Medulla oblongata (tissue), 1 donor: Measurements from ENCODE around the gene SCAPER.
"Not testable (repeated sequence)": the region's sequence is repeated elsewhere in the genome, so short reads cannot be mapped to it uniquely, and the experiment has no call there.

Experiments used
- DNase-seq: peaks from one replicate; pipeline ENCODE4 v3.0.0-alpha.2; 2015; ENCODE audit errors: extremely low spot score

Gene SCAPER

GRCh38 chr15:76501726-76502125 is 403.4 kb downstream of the SCAPER start:
- DNase-seq, result no peak

- DNase-seq, result no peak
Measured at GRCh38 chr15:76501011-76501410, 404.1 kb downstream of the SCAPER start.

GRCh38 chr15:76495487-76495886 is 409.7 kb downstream of the SCAPER start:
- no peak for DNase-seq

- no peak for DNase-seq
Measured at GRCh38 chr15:76492538-76492937, 412.6 kb downstream of the SCAPER start.

- DNase-seq, result no peak
Measured at GRCh38 chr15:76483752-76484151, 421.4 kb downstream of the SCAPER start.

- DNase-seq, result no peak
Measured at GRCh38 chr15:76483018-76483417, 422.1 kb downstream of the SCAPER start.

GRCh38 chr15:76480267-76480666 is 424.9 kb downstream of the SCAPER start:
- DNase-seq, result no peak

GRCh38 chr15:76470691-76471090 is 434.4 kb downstream of the SCAPER start:
- DNase-seq, result no peak

- DNase-seq, result no peak
Measured at GRCh38 chr15:76468722-76469121, 436.4 kb downstream of the SCAPER start.

GRCh38 chr15:76467136-76467535 is 438.0 kb downstream of the SCAPER start:
- no peak for DNase-seq

GRCh38 chr15:76465728-76466127 is 439.4 kb downstream of the SCAPER start:
- no peak for DNase-seq

- DNase-seq, result no peak
Measured at GRCh38 chr15:76464247-76464646, 440.9 kb downstream of the SCAPER start.

- DNase-seq, result no peak
Measured at GRCh38 chr15:76460871-76461270, 444.3 kb downstream of the SCAPER start.

GRCh38 chr15:76460347-76460746 is 444.8 kb downstream of the SCAPER start:
- no peak for DNase-seq

GRCh38 chr15:76451540-76451939 is 453.6 kb downstream of the SCAPER start:
- DNase-seq, result no peak

GRCh38 chr15:76449455-76449854 is 455.7 kb downstream of the SCAPER start:
- no peak for DNase-seq

GRCh38 chr15:76448755-76449154 is 456.4 kb downstream of the SCAPER start:
- DNase-seq, result no peak

- DNase-seq, result no peak
Measured at GRCh38 chr15:76447728-76448441, 457.3 kb downstream of the SCAPER start.

GRCh38 chr15:76440441-76440840 is 464.7 kb downstream of the SCAPER start:
- DNase-seq, result peak; percentile 9

- DNase-seq, result no peak
Measured at GRCh38 chr15:76439542-76439941, 465.6 kb downstream of the SCAPER start.

- DNase-seq, result no peak
Measured at GRCh38 chr15:76433798-76434400, 471.2 kb downstream of the SCAPER start.

GRCh38 chr15:76433036-76433435 is 472.1 kb downstream of the SCAPER start:
- not testable (repeated sequence) for DNase-seq

GRCh38 chr15:76432604-76433003 is 472.5 kb downstream of the SCAPER start:
- DNase-seq, result no peak

- no peak for DNase-seq
Measured at GRCh38 chr15:76431971-76432370, 473.2 kb downstream of the SCAPER start.
